Measurements from ENCODE around the gene RFC1.
"Not testable (repeated sequence)": the region's sequence is repeated elsewhere in the genome, so short reads cannot be mapped to it uniquely, and the experiment has no call there.

RFC1 gene

DNA sequence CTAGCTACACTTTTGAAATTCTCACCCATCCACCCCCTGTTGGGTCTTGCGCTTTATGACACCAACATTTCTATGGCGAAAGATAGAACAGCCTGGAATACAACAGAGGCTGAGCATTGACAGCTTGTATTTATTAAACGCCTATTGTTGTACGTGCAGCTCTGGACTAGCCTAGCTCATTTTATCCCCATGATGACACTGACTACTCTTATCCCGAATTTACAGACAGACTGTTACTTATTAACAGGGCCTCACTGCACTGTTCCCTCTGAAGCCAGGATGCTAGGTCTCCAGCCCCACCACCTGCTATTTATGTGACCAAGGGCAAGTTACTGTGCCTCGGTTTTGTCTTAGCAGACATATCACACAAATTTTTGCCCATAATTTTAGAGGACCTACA, 1.0 kb upstream of the RFC1 start:
- peak overlapping the region; percentile 89 for H3K27ac Mint-ChIP-seq
- H3K36me3 Mint-ChIP-seq (ENCODE audit: low read depth): peaks cover 15% of the 10 kb centered on the region
- peak overlapping the region; percentile 55 for H3K4me3 Mint-ChIP-seq
- H3K27me3 Mint-ChIP-seq (ENCODE audit: low read depth): no peaks in the 10 kb centered on the region
- H3K9me3 Mint-ChIP-seq: peaks cover 19% of the 10 kb centered on the region
- peaks cover 20% of the 10 kb centered on the region for H3K4me1 Mint-ChIP-seq (ENCODE audit: low read depth)

DNA sequence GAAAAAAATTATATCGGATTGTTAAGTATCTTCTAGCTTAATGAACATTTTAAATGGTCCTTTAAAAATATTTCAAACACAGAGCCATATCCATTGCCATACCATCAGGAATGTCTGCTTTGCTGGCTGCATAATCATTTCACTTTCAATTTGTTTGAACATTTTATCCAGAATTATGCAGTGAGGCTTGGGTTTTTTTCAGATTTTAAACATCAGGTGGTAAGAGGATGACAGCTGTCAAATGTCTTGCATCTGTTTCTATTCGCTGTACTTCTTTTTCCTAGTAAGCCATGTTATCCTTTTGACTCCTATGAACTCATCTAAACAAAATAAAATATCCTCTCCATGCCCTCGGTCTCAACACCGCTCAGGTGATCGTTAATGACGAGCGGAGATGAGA, 802 bp downstream of the RFC1 start:
- Mint-ChIP-seq H3K27me3 (ENCODE audit: low read depth) (no peaks in the 10 kb centered on the region), H3K4me1 (ENCODE audit: low read depth) (peaks cover 22% of the 10 kb centered on the region), H3K27ac (peak overlapping the region; percentile 89), H3K9me3 (peaks cover 3% of the 10 kb centered on the region), H3K4me3 (peak overlapping the region; percentile 95), H3K36me3 (ENCODE audit: low read depth) (peaks cover 20% of the 10 kb centered on the region)

DNA sequence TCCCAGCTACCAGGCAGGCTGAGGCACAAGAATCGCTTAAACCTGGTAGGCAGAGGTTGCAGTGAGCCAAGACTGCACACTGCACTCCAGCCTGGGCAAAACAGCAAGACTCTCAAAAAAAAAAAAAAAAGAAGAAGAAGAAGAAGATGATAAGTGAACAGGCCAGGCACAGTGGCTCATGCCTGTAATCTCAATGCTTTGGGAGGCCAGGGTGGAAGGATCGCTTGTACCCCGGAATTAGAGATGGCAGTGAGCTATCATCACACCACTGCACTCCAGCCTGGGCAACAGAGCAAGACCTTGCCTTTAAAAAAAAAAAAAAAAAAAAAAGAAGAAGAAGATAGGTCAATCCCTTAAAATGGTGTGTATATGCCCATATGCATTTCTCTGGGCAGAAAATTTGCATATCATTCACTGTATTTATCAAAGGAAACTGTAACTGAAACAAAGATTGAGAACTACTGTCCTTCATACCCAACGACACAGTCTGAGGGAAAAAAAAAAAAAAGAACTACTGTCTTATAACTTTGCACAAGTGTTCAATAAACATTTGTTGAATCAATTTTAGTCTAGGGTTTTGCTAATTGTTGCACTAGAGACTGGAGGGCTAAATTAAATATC, 2.3 kb downstream of the RFC1 start:
- Mint-ChIP-seq H3K4me3 (peak overlapping the region; percentile 80), H3K27ac (peak overlapping the region; percentile 79), H3K36me3 (ENCODE audit: low read depth) (peaks cover 22% of the 10 kb centered on the region), H3K4me1 (ENCODE audit: low read depth) (peaks cover 25% of the 10 kb centered on the region), H3K27me3 (ENCODE audit: low read depth) (no peaks in the 10 kb centered on the region), H3K9me3 (no peaks in the 10 kb centered on the region)

DNA sequence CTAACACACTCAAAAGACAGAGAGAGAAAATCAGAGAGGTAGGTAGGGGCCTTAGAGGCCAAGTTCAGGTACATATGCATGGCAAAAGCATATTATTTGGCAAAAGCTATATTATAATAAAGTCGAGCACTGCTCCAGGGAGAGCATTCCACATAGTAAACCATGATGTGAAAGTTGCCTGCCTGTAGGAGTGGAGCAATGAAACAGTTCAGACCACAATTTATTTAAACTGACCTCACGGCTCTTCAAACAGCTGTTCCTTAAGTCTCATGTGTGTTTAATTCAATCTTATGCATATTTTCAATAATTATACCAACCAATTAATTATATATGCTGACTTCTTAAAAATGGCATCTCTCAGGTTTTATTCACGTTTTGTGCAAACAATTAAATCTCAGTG, 3.3 kb downstream of the RFC1 start:
- peak overlapping the region; percentile 12 for H3K27ac Mint-ChIP-seq
- no peaks in the 10 kb centered on the region for H3K9me3 Mint-ChIP-seq
- peaks cover 23% of the 10 kb centered on the region for H3K36me3 Mint-ChIP-seq (ENCODE audit: low read depth)
- no peaks in the 10 kb centered on the region for H3K27me3 Mint-ChIP-seq (ENCODE audit: low read depth)
- H3K4me3 Mint-ChIP-seq: peak overlapping the region; percentile 34
- peaks cover 27% of the 10 kb centered on the region for H3K4me1 Mint-ChIP-seq (ENCODE audit: low read depth)

DNA sequence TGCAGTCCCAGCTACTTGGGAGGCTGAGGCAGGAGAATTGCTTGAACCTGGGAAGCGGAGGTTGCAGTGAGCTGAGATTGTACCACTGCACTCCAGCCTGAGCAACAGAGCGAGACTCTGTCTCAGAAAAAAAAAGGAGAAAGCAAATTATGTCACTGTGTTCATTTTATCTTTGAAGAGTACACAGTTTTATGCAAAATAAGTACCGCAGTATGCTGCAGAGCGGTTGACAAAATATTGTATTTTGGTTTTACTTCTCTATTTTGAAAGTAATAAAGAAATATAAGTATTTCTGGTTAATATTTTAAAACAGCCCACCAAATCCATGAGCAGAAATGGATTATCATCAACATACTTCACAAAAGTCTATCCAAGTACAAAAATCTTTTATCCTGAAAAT, 5.6 kb downstream of the RFC1 start:
- not testable (repeated sequence) for H3K4me3 Mint-ChIP-seq; H3K9me3 Mint-ChIP-seq; H3K27me3 Mint-ChIP-seq (ENCODE audit: low read depth); H3K27ac Mint-ChIP-seq
- H3K4me1 Mint-ChIP-seq (ENCODE audit: low read depth): peaks cover 35% of the 10 kb centered on the region
- peaks cover 21% of the 10 kb centered on the region for H3K36me3 Mint-ChIP-seq (ENCODE audit: low read depth)

DNA sequence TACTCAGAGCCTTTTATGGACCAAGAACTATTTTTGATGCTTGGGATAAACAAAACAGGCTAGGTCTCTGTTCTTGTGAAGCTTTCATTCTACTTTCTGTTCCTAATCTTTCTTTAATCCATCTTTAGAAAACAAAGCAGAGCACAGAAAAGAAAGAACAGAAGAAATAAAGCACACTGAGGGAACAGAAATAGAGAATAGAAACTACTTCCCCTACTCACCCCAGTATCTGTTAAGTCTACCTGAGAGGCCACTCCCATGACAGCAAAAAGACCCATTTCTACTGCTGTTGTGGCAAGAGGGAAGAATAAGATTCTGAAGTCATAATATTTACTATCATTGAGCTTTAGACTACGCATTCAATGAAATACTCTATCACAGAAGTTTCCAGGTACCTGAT, 9.2 kb downstream of the RFC1 start:
- Mint-ChIP-seq H3K4me3 (peak overlapping the region; percentile 16), H3K4me1 (ENCODE audit: low read depth) (peaks cover 42% of the 10 kb centered on the region), H3K27me3 (ENCODE audit: low read depth) (no peaks in the 10 kb centered on the region), H3K27ac (peak overlapping the region; percentile 50), H3K9me3 (no peaks in the 10 kb centered on the region), H3K36me3 (ENCODE audit: low read depth) (peaks cover 19% of the 10 kb centered on the region)

DNA sequence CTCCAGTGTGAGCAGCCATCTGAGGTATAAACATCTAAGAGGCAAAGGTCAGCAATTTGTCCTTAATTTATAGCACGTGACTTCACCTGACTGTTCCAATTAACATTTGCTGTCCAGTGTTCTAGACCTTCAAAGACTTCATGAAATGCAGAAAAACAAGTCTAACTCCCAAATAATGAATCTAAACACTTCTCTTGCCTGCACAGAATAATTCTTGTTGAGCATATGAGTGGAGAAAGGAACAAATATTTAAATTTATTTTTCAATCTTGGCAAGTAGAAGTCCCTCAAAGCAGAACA, 12.0 kb downstream of the RFC1 start:
- Mint-ChIP-seq H3K9me3 (peaks cover 3% of the 10 kb centered on the region), H3K27me3 (ENCODE audit: low read depth) (no peaks in the 10 kb centered on the region), H3K27ac (peak overlapping the region; percentile 98), H3K36me3 (ENCODE audit: low read depth) (peaks cover 25% of the 10 kb centered on the region), H3K4me1 (ENCODE audit: low read depth) (peaks cover 46% of the 10 kb centered on the region), H3K4me3 (peak overlapping the region; percentile 83)

DNA sequence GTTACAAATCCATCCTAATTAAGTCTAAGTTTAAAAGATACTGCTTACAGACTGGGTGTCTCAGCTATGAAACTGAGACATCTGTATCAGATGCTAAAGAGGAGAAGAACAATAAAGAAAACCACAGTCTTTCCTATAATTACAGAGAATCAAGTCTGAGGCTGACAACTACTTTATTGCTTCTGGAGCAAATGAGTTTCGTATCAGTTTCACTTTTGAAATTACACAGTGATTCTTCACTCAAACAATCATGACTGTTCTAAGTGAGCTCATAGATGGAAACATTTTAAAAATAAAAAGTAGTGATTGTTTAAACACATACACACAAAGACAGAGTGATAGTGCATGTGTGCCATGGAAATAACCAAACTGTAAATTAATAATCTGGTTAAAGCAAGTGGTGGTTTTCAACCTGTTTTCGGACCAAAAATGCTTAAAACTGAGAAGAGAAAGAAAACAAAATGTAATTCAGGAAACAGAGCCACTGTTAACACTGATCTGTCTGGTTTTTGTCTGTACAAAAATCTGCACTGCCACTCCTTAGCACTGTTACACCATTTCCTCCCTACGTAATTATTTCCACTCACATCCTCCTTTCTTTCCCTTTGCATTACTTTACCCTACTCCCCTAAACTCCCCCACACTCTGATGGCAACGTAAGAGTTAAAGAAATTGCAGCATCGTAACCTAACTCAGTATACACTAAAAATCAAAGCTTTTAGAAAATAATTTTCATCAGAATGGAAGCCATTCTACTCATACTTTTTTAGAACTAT, 12.5 kb downstream of the RFC1 start:
- H3K4me1 Mint-ChIP-seq (ENCODE audit: low read depth): peaks cover 46% of the 10 kb centered on the region

DNA sequence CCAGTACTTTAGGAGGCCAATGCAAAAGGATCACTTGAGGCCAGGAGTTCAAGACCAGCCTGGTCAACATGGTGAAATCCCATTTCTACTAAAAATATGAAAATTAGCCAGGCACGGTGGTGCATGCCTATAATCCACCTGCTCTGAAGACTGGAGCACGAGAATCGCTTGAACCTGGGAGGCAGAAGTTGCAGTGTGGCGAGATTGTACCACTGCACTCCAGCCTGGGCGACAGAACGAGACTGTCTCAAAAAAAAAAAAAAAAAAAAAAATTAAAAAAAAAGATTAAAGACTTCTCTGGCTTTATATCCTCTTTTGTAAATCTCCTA, 13.0 kb downstream of the RFC1 start:
- Mint-ChIP-seq H3K4me1 (ENCODE audit: low read depth) (peaks cover 52% of the 10 kb centered on the region), H3K36me3 (ENCODE audit: low read depth) (peaks cover 31% of the 10 kb centered on the region), H3K27ac (peak overlapping the region; percentile 98), H3K4me3 (peak overlapping the region; percentile 83)
- not testable (repeated sequence) for H3K27me3 Mint-ChIP-seq (ENCODE audit: low read depth); H3K9me3 Mint-ChIP-seq

More for the DNA sequence above, 12.5 kb downstream of the RFC1 start:
- H3K9me3 Mint-ChIP-seq: peaks cover 7% of the 10 kb centered on the region
- peak overlapping the region; percentile 83 for H3K4me3 Mint-ChIP-seq
- peaks cover 26% of the 10 kb centered on the region for H3K36me3 Mint-ChIP-seq (ENCODE audit: low read depth)
- H3K27ac Mint-ChIP-seq: peak overlapping the region; percentile 98
- no peaks in the 10 kb centered on the region for H3K27me3 Mint-ChIP-seq (ENCODE audit: low read depth)

DNA sequence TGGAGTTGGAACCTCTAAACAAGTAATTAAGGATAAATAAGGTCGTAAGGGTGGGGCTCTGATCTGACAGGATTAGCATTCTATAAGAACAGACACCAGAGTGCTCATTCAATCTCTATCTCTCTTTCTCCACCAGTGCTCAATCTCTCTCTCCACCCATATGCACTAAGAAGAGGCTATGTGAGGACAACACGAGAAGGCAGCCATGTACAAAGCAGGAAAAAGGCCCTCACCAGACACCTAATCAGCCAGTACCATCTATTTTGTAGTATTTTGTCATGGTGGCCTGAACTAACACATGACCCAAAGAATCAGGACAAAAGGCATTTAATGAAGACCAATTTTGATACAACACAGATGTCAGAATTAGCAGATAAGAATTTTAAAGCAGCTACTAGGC, 16.8 kb downstream of the RFC1 start:
- Mint-ChIP-seq H3K36me3 (ENCODE audit: low read depth) (peaks cover 35% of the 10 kb centered on the region), H3K27me3 (ENCODE audit: low read depth) (no peaks in the 10 kb centered on the region), H3K4me3 (no peak overlapping the region), H3K4me1 (ENCODE audit: low read depth) (peaks cover 44% of the 10 kb centered on the region), H3K9me3 (peaks cover 7% of the 10 kb centered on the region), H3K27ac (no peak overlapping the region)

DNA sequence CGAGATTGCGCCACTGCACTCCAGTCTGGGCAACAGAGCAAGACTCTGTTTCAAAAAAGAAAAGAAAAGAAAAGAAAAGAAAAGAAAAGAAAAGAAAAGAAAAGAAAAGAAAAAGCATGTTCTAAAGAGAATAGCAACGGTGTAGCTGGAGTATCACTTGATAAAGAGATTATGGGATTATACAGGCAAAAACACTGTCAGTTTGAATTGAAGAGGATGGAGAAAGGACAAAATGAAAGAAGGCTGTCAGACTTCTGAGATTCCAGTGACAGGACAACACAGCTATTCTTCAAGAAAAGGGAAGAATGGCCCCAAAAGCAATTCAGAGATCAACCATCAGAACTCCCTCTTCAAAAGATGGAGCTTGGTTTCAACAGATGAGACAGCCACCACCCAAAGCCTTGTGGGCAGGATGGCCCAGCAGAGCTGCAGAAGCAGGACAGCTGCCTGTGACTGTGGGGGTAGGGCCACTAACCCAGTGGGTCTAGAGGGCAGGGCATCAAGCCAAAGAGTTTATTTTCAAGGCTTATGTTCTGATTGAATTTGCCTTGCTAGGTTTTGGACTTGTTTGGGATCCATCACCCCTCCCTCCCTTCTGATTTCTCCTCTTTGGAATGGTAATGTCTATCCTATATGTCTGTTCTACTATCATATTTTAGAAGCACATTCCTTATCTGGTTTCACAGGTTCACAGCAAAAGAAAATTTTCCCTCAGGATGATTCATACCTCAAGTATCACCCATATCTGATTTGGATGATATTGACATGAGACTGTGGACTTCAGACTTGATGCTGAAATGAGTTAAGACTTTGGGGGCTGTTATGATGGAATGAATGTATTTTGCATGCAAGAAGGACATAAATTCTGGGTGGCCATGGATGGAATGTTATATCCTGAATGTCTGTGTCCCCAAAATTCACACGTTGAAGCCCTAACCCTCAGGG, 17.5 kb downstream of the RFC1 start:
- H3K36me3 Mint-ChIP-seq (ENCODE audit: low read depth): peaks cover 36% of the 10 kb centered on the region
- peaks cover 7% of the 10 kb centered on the region for H3K9me3 Mint-ChIP-seq
- peak overlapping the region; percentile 59 for H3K27ac Mint-ChIP-seq

DNA sequence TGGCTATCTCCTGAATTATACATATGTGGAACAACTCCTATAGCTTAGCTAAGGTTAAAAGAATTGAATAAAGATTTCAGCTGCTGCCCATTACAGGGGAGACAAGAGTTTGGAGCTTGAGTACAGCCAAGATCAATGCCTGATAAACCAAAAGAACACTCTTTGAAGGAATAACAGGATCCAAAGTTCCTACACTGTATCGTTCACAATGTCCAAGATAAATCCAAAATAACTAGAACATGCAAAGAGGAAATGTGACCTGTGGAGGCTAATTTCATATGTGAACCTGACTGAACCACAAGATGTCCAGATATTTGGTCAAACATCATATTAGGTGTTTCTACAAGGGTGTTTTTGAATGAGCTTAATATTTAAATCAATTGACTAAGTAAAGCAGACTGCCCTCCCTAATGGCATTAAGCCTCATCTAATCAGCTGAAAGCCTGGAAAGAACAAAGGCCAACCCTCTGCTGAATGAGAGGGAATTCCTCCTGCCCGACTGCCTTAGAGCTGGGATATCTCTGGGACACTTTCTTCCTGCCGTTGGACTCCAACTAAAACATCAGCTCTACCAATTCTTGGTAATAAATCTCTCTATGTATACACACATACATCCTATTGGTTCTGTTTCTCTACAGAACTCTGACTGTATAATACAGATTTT, 19.2 kb downstream of the RFC1 start:
- Mint-ChIP-seq H3K27ac (peak overlapping the region; percentile 33), H3K27me3 (ENCODE audit: low read depth) (no peaks in the 10 kb centered on the region), H3K4me3 (no peak overlapping the region), H3K4me1 (ENCODE audit: low read depth) (peaks cover 32% of the 10 kb centered on the region), H3K9me3 (peaks cover 7% of the 10 kb centered on the region), H3K36me3 (ENCODE audit: low read depth) (peaks cover 45% of the 10 kb centered on the region)

More for the DNA sequence above, 17.5 kb downstream of the RFC1 start:
- H3K4me1 Mint-ChIP-seq (ENCODE audit: low read depth): peaks cover 41% of the 10 kb centered on the region
- no peaks in the 10 kb centered on the region for H3K27me3 Mint-ChIP-seq (ENCODE audit: low read depth)
- H3K4me3 Mint-ChIP-seq: no peak overlapping the region

DNA sequence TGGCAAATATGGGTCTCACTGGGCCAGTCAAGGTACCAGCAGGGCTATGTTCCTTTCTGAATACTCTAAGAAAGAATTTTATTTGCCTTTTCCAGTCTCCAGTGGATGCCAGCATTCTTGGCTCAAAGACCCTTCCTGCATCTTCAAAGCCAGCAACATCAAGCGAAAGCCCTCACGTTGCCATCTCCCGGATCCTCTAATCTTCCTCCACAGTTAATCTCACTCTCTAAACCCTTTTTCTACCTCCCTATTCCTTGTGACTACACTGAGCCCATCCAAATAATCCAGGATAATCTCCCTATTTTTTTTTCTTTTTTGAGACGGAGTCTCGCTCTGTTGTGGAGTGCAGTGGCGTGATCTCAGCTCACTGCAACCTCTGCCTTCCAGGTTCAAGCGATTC, 23.4 kb downstream of the RFC1 start:
- Mint-ChIP-seq H3K4me1 (ENCODE audit: low read depth) (peaks cover 17% of the 10 kb centered on the region), H3K4me3 (no peak overlapping the region), H3K9me3 (no peaks in the 10 kb centered on the region), H3K27me3 (ENCODE audit: low read depth) (no peaks in the 10 kb centered on the region), H3K36me3 (ENCODE audit: low read depth) (peaks cover 28% of the 10 kb centered on the region), H3K27ac (no peak overlapping the region)

DNA sequence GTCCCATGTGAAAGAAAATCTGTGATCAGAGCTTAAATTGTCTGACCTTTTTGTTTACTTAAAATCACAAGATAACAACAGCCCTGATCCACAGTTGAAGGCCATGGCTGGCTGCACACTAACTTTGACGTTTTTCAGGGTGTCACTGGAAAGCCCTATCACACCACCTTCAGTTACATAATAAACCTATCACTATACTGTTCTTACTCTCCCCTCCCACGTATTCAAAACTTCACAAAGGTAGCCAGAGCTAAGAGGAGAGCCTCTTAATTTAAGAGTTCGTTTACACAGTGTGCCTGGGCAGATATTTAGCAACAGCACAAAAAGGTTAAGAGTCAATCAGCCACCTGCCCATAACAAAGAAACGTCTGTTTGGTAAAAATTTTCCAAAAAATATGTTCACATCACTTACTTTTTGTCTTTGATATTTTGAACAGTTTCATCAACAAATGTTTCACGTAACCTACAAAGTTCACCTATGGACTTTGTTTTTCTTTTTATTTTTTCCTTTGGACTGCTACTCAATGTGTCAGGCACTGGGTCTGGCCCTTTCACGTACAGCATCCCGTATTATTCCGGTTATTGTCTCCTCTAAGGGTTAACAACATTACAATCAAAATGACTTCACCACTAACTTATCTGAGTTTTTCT, 25.0 kb downstream of the RFC1 start:
- Mint-ChIP-seq H3K4me3 (no peak overlapping the region), H3K9me3 (no peaks in the 10 kb centered on the region), H3K27ac (no peak overlapping the region), H3K4me1 (ENCODE audit: low read depth) (peaks cover 9% of the 10 kb centered on the region), H3K36me3 (ENCODE audit: low read depth) (peaks cover 21% of the 10 kb centered on the region), H3K27me3 (ENCODE audit: low read depth) (no peaks in the 10 kb centered on the region)

Data from T-helper 1 cell treated with Interleukin-12 subunit alpha and Interleukin-12 subunit beta and Interleukin-4 antibody, amounts not matched to agents 30 μg/mL and 1 μg/mL, for 36 hours (primary cell).